Ishikawa (cell line): Measurements from ENCODE around the gene BOLL.

ENCODE experiments used
- CEBPB ChIP-seq: IDR thresholded peaks from 2 replicates; pipeline ENCODE4 v1.6.1; 2012
- CREB1 ChIP-seq: IDR thresholded peaks from 2 replicates; pipeline ENCODE4 v1.6.1; 2012; ENCODE audit warnings: low read depth
- EGR1 ChIP-seq: IDR thresholded peaks from 2 replicates; pipeline ENCODE4 v1.6.1; 2012
- EP300 ChIP-seq: IDR thresholded peaks from 2 replicates; pipeline ENCODE4 v1.6.1; 2012; ENCODE audit warnings: borderline replicate concordance
- MAX ChIP-seq: IDR thresholded peaks from 2 replicates; pipeline ENCODE4 v1.6.1; 2012
- RAD21 ChIP-seq: IDR thresholded peaks from 2 replicates; pipeline ENCODE4 v1.6.1; 2012; ENCODE audit warnings: low read depth
- REST ChIP-seq: IDR thresholded peaks from 2 replicates; pipeline ENCODE4 v1.6.1; 2012; ENCODE audit warnings: low read depth, mild to moderate bottlenecking
- USF1 ChIP-seq: IDR thresholded peaks from 2 replicates; pipeline ENCODE4 v1.6.1; 2012

- TF ChIP-seq CREB1, result no peak
- no peak for TF ChIP-seq CEBPB
- TF ChIP-seq USF1, result no peak
- no peak for TF ChIP-seq REST
- no peak for TF ChIP-seq MAX
- TF ChIP-seq EP300, result no peak
- no peak for TF ChIP-seq EGR1
- TF ChIP-seq RAD21, result no peak
Observed at GRCh38 chr2:197782126-197782525, 3.0 kb downstream of the BOLL start.
